ENCODE data around the gene HELB. TPM values are rescaled to one million over a fixed set of nuclear protein-coding genes. Genes with fewer than 3 reads are reported as not detected.

HELB gene
- total RNA-seq, 2 experiments from 2014 or later, result 35.8 to 36.0 TPM

- Mint-ChIP-seq H3K36me3 (peaks cover 63% of the 10 kb centered on the region), H3K9me3 (peaks cover 17% of the 10 kb centered on the region), H3K4me3 (no peak overlapping the region), H3K27me3 (no peaks in the 10 kb centered on the region), H3K4me1 (peaks cover 15% of the 10 kb centered on the region), H3K27ac (peak overlapping the region; percentile 9)
- no peak for ATAC-seq (ENCODE audit: low read depth)
- no peak for DNase-seq
- POLR2A ChIA-PET, result no interaction called here
Observed at GRCh38 chr12:66345956-66346355, 43.7 kb downstream of the HELB start.

GRCh38 chr12:66351301-66351700, 49.0 kb downstream of the HELB start:
- no peak for ATAC-seq (ENCODE audit: low read depth)
- no peak for DNase-seq
- Mint-ChIP-seq H3K36me3 (peaks cover 16% of the 10 kb centered on the region), H3K4me1 (peaks cover 4% of the 10 kb centered on the region), H3K4me3 (no peak overlapping the region), H3K27ac (no peak overlapping the region), H3K9me3 (no peaks in the 10 kb centered on the region), H3K27me3 (no peaks in the 10 kb centered on the region)
- POLR2A ChIA-PET, result no interaction called here

GRCh38 chr12:66352197-66352596, 49.9 kb downstream of the HELB start:
- peaks cover 4% of the 10 kb centered on the region for H3K4me1 Mint-ChIP-seq
- DNase-seq (no peak), ATAC-seq (ENCODE audit: low read depth) (no peak)
- peaks cover 16% of the 10 kb centered on the region for H3K36me3 Mint-ChIP-seq
- H3K27me3 Mint-ChIP-seq, result no peaks in the 10 kb centered on the region
- H3K9me3 Mint-ChIP-seq, result no peaks in the 10 kb centered on the region
- POLR2A ChIA-PET, result interaction anchor here (0.7 kb wide), 1 partner anchor 74 kb away, joined by 4 read pairs; no protein-coding TSS in a partner anchor
- H3K27ac Mint-ChIP-seq, result no peak overlapping the region
- no peak overlapping the region for H3K4me3 Mint-ChIP-seq

- Mint-ChIP-seq H3K27ac (no peak overlapping the region), H3K36me3 (peaks cover 16% of the 10 kb centered on the region), H3K9me3 (no peaks in the 10 kb centered on the region), H3K4me1 (peaks cover 5% of the 10 kb centered on the region), H3K4me3 (no peak overlapping the region), H3K27me3 (no peaks in the 10 kb centered on the region)
- POLR2A ChIA-PET, result interaction anchor here (0.6 to 0.7 kb wide), 2 partner anchors 74 to 244 kb away, joined by 3 to 4 read pairs; no protein-coding TSS in a partner anchor
- DNase-seq (no peak), ATAC-seq (ENCODE audit: low read depth) (no peak)
Observed at GRCh38 chr12:66352899-66353298, 50.6 kb downstream of the HELB start.

- no peaks in the 10 kb centered on the region for H3K27me3 Mint-ChIP-seq
- DNase-seq (no peak), ATAC-seq (ENCODE audit: low read depth) (no peak)
- no peak overlapping the region for H3K4me3 Mint-ChIP-seq
- POLR2A ChIA-PET, result no interaction called here
- H3K27ac Mint-ChIP-seq, result no peak overlapping the region
- H3K4me1 Mint-ChIP-seq, result peaks cover 5% of the 10 kb centered on the region
- peaks cover 1% of the 10 kb centered on the region for H3K9me3 Mint-ChIP-seq
- peaks cover 6% of the 10 kb centered on the region for H3K36me3 Mint-ChIP-seq
Observed at GRCh38 chr12:66354291-66354690, 52.0 kb downstream of the HELB start.

GRCh38 chr12:66359300-66359699, 57.0 kb downstream of the HELB start:
- ATAC-seq (ENCODE audit: low read depth) (no peak), DNase-seq (no peak)
- POLR2A ChIA-PET, result no interaction called here
- H3K27ac Mint-ChIP-seq, result no peak overlapping the region
- H3K4me3 Mint-ChIP-seq, result no peak overlapping the region
- no peaks in the 10 kb centered on the region for H3K27me3 Mint-ChIP-seq
- H3K36me3 Mint-ChIP-seq, result peaks cover 4% of the 10 kb centered on the region
- peaks cover 1% of the 10 kb centered on the region for H3K9me3 Mint-ChIP-seq
- peaks cover 1% of the 10 kb centered on the region for H3K4me1 Mint-ChIP-seq

GRCh38 chr12:66361703-66362102, 59.4 kb downstream of the HELB start:
- Mint-ChIP-seq H3K4me3 (no peak overlapping the region), H3K27me3 (no peaks in the 10 kb centered on the region), H3K27ac (no peak overlapping the region), H3K4me1 (peaks cover 1% of the 10 kb centered on the region), H3K36me3 (peaks cover 4% of the 10 kb centered on the region), H3K9me3 (peaks cover 1% of the 10 kb centered on the region)
- ATAC-seq (ENCODE audit: low read depth), result no peak
- DNase-seq, result no peak
- POLR2A ChIA-PET, result no interaction called here

GRCh38 chr12:66365718-66366490, 63.6 kb downstream of the HELB start:
- H3K4me3 Mint-ChIP-seq, result no peak overlapping the region
- H3K27ac Mint-ChIP-seq, result no peak overlapping the region
- DNase-seq, result no peak
- H3K27me3 Mint-ChIP-seq, result no peaks in the 10 kb centered on the region
- H3K9me3 Mint-ChIP-seq, result no peaks in the 10 kb centered on the region
- H3K4me1 Mint-ChIP-seq, result no peaks in the 10 kb centered on the region
- peaks cover 5% of the 10 kb centered on the region for H3K36me3 Mint-ChIP-seq
- no peak for ATAC-seq (ENCODE audit: low read depth)
- POLR2A ChIA-PET, result interaction anchor here (0.7 kb wide), 1 partner anchor 146 kb away, joined by 3 read pairs; no protein-coding TSS in a partner anchor

GRCh38 chr12:66367015-66367667, 64.8 kb downstream of the HELB start:
- POLR2A ChIA-PET, result no interaction called here
- no peaks in the 10 kb centered on the region for H3K4me1 Mint-ChIP-seq

GRCh38 chr12:66371982-66372381, 69.7 kb downstream of the HELB start:
- no peaks in the 10 kb centered on the region for H3K9me3 Mint-ChIP-seq
- no peaks in the 10 kb centered on the region for H3K4me1 Mint-ChIP-seq
- DNase-seq (no peak), ATAC-seq (ENCODE audit: low read depth) (no peak)
- H3K27me3 Mint-ChIP-seq, result no peaks in the 10 kb centered on the region
- no peak overlapping the region for H3K27ac Mint-ChIP-seq
- H3K36me3 Mint-ChIP-seq, result peaks cover 5% of the 10 kb centered on the region
- no peak overlapping the region for H3K4me3 Mint-ChIP-seq
- POLR2A ChIA-PET, result interaction anchor here (0.6 kb wide), 1 partner anchor 30 kb away, joined by 4 read pairs; no protein-coding TSS in a partner anchor

More at GRCh38 chr12:66367015-66367667, 64.8 kb downstream of the HELB start:
- H3K27me3 Mint-ChIP-seq, result no peaks in the 10 kb centered on the region
- no peak overlapping the region for H3K4me3 Mint-ChIP-seq
- H3K27ac Mint-ChIP-seq, result no peak overlapping the region
- no peak for ATAC-seq (ENCODE audit: low read depth)
- H3K9me3 Mint-ChIP-seq, result no peaks in the 10 kb centered on the region
- no peak for DNase-seq
- H3K36me3 Mint-ChIP-seq, result peaks cover 5% of the 10 kb centered on the region

- no peak for ATAC-seq (ENCODE audit: low read depth)
- peaks cover 5% of the 10 kb centered on the region for H3K36me3 Mint-ChIP-seq
- no peak overlapping the region for H3K4me3 Mint-ChIP-seq
- no peak for DNase-seq
- no peaks in the 10 kb centered on the region for H3K27me3 Mint-ChIP-seq
- H3K27ac Mint-ChIP-seq, result no peak overlapping the region
- H3K9me3 Mint-ChIP-seq, result no peaks in the 10 kb centered on the region
- POLR2A ChIA-PET, result no interaction called here
- H3K4me1 Mint-ChIP-seq, result peaks cover 2% of the 10 kb centered on the region
Observed at GRCh38 chr12:66375560-66375959, 73.3 kb downstream of the HELB start.

- no peak for ATAC-seq (ENCODE audit: low read depth)
- POLR2A ChIA-PET, result no interaction called here
- no peak overlapping the region for H3K27ac Mint-ChIP-seq
Observed at GRCh38 chr12:66379616-66380015, 77.3 kb downstream of the HELB start.

GRCh38 chr12:66380769-66381535, 78.7 kb downstream of the HELB start:
- Mint-ChIP-seq H3K9me3 (no peaks in the 10 kb centered on the region), H3K36me3 (no peaks in the 10 kb centered on the region), H3K4me3 (no peak overlapping the region), H3K4me1 (peaks cover 2% of the 10 kb centered on the region), H3K27me3 (peaks cover 2% of the 10 kb centered on the region), H3K27ac (no peak overlapping the region)
- no peak for ATAC-seq (ENCODE audit: low read depth)
- POLR2A ChIA-PET, result no interaction called here
- DNase-seq, result no peak

More at GRCh38 chr12:66379616-66380015, 77.3 kb downstream of the HELB start:
- Mint-ChIP-seq H3K36me3 (no peaks in the 10 kb centered on the region), H3K4me1 (peaks cover 2% of the 10 kb centered on the region), H3K9me3 (no peaks in the 10 kb centered on the region), H3K27me3 (peaks cover 2% of the 10 kb centered on the region), H3K4me3 (no peak overlapping the region)
- no peak for DNase-seq

Measured in activated naive CD8-positive, alpha-beta T cell treated with anti-CD3 and anti-CD28 coated beads, Interleukin-2, amount 10 ng/mL, durations not matched to agents 7 days and 5 days (primary cell).